Measurements from ENCODE around the gene ADA.
"Not testable (repeated sequence)": the region's sequence is repeated elsewhere in the genome, so short reads cannot be mapped to it uniquely, and the experiment has no call there.

ADA gene

GRCh38 chr20:44651684-44652423 lies at the start of gene ADA:
Gene ADA, minus strand, starts transcription at chr20:44651699. Its CDS starts 92 bp downstream, at chr20:44651607.
- Histone ChIP-seq H3K36me3 (ENCODE audit: insufficient read depth, low read length) (no peaks in the 10 kb centered on the region), H3K4me3 (ENCODE audit: low read depth, low read length) (peak within 1 kb of the TSS; percentile 81), H3K27ac (ENCODE audit: low read depth, low read length) (peak within 1 kb of the TSS; percentile 50; the same call in 1 of the 2 replicates), H2AFZ (ENCODE audit: low read length, unreplicated experiment) (peak within 1 kb of the TSS; percentile 81), H3K27me3 (ENCODE audit: insufficient read depth, low read length) (no peaks in the 10 kb centered on the region), H3K79me2 (ENCODE audit: control insufficient read depth, insufficient read depth, low read length, unreplicated experiment) (peaks cover 3% of the 10 kb centered on the region), H3K4me1 (ENCODE audit: control insufficient read depth, insufficient read depth, low read length, unreplicated experiment) (peaks cover 13% of the 10 kb centered on the region)

DNA sequence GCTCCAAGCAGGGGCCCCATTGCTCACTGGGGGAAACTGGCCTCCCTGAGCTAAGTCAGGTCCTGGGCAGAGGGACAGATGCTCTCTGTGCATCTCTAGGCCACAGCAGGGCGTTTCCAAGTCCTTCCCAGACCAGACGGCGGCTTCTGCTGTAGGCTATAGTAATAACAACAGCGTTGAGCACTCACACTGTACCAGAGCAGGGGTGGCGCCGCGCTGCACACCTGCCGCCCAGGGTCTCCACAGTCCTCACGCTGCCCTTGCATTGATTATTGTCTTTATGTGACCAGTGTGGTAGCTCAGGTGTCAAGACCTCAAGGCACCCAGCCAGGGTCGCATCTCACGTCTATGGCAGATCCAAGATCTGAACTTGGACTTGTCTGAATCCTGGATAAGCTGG lies 48.8 kb upstream of the ADA start:
- H3K4me3 ChIP-seq (ENCODE audit: low read depth, low read length), result no peak overlapping the region
- no peaks in the 10 kb centered on the region for H3K36me3 ChIP-seq (ENCODE audit: insufficient read depth, low read length)
- H3K4me1 ChIP-seq (ENCODE audit: control insufficient read depth, insufficient read depth, low read length, unreplicated experiment), result peaks cover 52% of the 10 kb centered on the region
- no peaks in the 10 kb centered on the region for H3K27me3 ChIP-seq (ENCODE audit: insufficient read depth, low read length)
- no peak overlapping the region for H2AFZ ChIP-seq (ENCODE audit: low read length, unreplicated experiment)
- no peak overlapping the region for H3K27ac ChIP-seq (ENCODE audit: low read depth, low read length)
- no peaks in the 10 kb centered on the region for H3K79me2 ChIP-seq (ENCODE audit: control insufficient read depth, insufficient read depth, low read length, unreplicated experiment)

- Histone ChIP-seq H3K79me2 (ENCODE audit: control insufficient read depth, insufficient read depth, low read length, unreplicated experiment) (no peaks in the 10 kb centered on the region), H3K4me1 (ENCODE audit: control insufficient read depth, insufficient read depth, low read length, unreplicated experiment) (peaks cover 50% of the 10 kb centered on the region), H3K4me3 (ENCODE audit: low read depth, low read length) (no peak overlapping the region), H2AFZ (ENCODE audit: low read length, unreplicated experiment) (no peak overlapping the region), H3K27ac (ENCODE audit: low read depth, low read length) (no peak overlapping the region), H3K27me3 (ENCODE audit: insufficient read depth, low read length) (no peaks in the 10 kb centered on the region), H3K36me3 (ENCODE audit: insufficient read depth, low read length) (no peaks in the 10 kb centered on the region)
Measured at GRCh38 chr20:44698351-44698750, 46.9 kb upstream of the ADA start.

GRCh38 chr20:44697041-44697440 lies 45.5 kb upstream of the ADA start:
- not testable (repeated sequence) for H3K27ac ChIP-seq (ENCODE audit: low read depth, low read length); H3K4me3 ChIP-seq (ENCODE audit: low read depth, low read length); H2AFZ ChIP-seq (ENCODE audit: low read length, unreplicated experiment); H3K27me3 ChIP-seq (ENCODE audit: insufficient read depth, low read length); H3K36me3 ChIP-seq (ENCODE audit: insufficient read depth, low read length); H3K79me2 ChIP-seq (ENCODE audit: control insufficient read depth, insufficient read depth, low read length, unreplicated experiment)
- H3K4me1 ChIP-seq (ENCODE audit: control insufficient read depth, insufficient read depth, low read length, unreplicated experiment), result peaks cover 50% of the 10 kb centered on the region

- Histone ChIP-seq H3K4me3 (ENCODE audit: low read depth, low read length) (no peak overlapping the region), H3K36me3 (ENCODE audit: insufficient read depth, low read length) (no peaks in the 10 kb centered on the region), H2AFZ (ENCODE audit: low read length, unreplicated experiment) (no peak overlapping the region), H3K4me1 (ENCODE audit: control insufficient read depth, insufficient read depth, low read length, unreplicated experiment) (peaks cover 44% of the 10 kb centered on the region), H3K27me3 (ENCODE audit: insufficient read depth, low read length) (no peaks in the 10 kb centered on the region), H3K27ac (ENCODE audit: low read depth, low read length) (0 out of 2 replicates have a peak overlapping the region, but pooled peaks have one; percentile 25), H3K79me2 (ENCODE audit: control insufficient read depth, insufficient read depth, low read length, unreplicated experiment) (no peaks in the 10 kb centered on the region)
Measured at GRCh38 chr20:44696315-44696714, 44.8 kb upstream of the ADA start.

GRCh38 chr20:44695674-44696300 lies 44.3 kb upstream of the ADA start:
- peak overlapping the region; percentile 25; the same call in 1 of the 2 replicates for H3K27ac ChIP-seq (ENCODE audit: low read depth, low read length)
- H3K79me2 ChIP-seq (ENCODE audit: control insufficient read depth, insufficient read depth, low read length, unreplicated experiment), result no peaks in the 10 kb centered on the region
- H3K4me1 ChIP-seq (ENCODE audit: control insufficient read depth, insufficient read depth, low read length, unreplicated experiment), result peaks cover 39% of the 10 kb centered on the region
- H3K4me3 ChIP-seq (ENCODE audit: low read depth, low read length), result no peak overlapping the region
- H3K36me3 ChIP-seq (ENCODE audit: insufficient read depth, low read length), result no peaks in the 10 kb centered on the region
- H3K27me3 ChIP-seq (ENCODE audit: insufficient read depth, low read length), result no peaks in the 10 kb centered on the region
- H2AFZ ChIP-seq (ENCODE audit: low read length, unreplicated experiment), result no peak overlapping the region

- H3K36me3 ChIP-seq (ENCODE audit: insufficient read depth, low read length), result no peaks in the 10 kb centered on the region
Measured at GRCh38 chr20:44695295-44695673, 43.8 kb upstream of the ADA start.

DNA sequence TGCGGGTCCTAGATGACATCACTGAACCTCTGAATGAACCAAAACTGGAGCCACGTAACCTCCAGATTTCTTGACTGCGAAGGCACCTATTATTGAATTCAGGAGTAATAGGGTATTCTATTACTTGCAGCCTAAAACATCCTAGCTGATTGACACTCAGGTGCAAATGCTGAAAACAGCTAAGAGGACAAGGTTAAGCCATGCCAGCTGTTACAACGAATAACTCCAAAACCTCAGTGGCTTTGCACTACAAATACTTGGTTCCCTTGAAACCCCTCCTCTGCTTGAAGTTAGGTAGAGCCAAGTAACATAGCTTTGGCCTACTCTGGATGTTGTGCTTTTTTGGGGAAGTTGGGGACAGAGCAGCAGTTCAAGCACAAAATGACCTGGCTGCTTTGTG lies 42.7 kb upstream of the ADA start:
- Histone ChIP-seq H3K4me3 (ENCODE audit: low read depth, low read length) (no peak overlapping the region), H3K27me3 (ENCODE audit: insufficient read depth, low read length) (no peaks in the 10 kb centered on the region), H3K27ac (ENCODE audit: low read depth, low read length) (no peak overlapping the region), H3K4me1 (ENCODE audit: control insufficient read depth, insufficient read depth, low read length, unreplicated experiment) (peaks cover 38% of the 10 kb centered on the region), H3K36me3 (ENCODE audit: insufficient read depth, low read length) (no peaks in the 10 kb centered on the region), H2AFZ (ENCODE audit: low read length, unreplicated experiment) (no peak overlapping the region), H3K79me2 (ENCODE audit: control insufficient read depth, insufficient read depth, low read length, unreplicated experiment) (no peaks in the 10 kb centered on the region)

More at GRCh38 chr20:44695295-44695673, 43.8 kb upstream of the ADA start:
- Histone ChIP-seq H2AFZ (ENCODE audit: low read length, unreplicated experiment) (no peak overlapping the region), H3K4me3 (ENCODE audit: low read depth, low read length) (no peak overlapping the region), H3K79me2 (ENCODE audit: control insufficient read depth, insufficient read depth, low read length, unreplicated experiment) (no peaks in the 10 kb centered on the region), H3K27ac (ENCODE audit: low read depth, low read length) (peak overlapping the region; percentile 25; the same call in 1 of the 2 replicates), H3K27me3 (ENCODE audit: insufficient read depth, low read length) (no peaks in the 10 kb centered on the region), H3K4me1 (ENCODE audit: control insufficient read depth, insufficient read depth, low read length, unreplicated experiment) (peaks cover 38% of the 10 kb centered on the region)

DNA sequence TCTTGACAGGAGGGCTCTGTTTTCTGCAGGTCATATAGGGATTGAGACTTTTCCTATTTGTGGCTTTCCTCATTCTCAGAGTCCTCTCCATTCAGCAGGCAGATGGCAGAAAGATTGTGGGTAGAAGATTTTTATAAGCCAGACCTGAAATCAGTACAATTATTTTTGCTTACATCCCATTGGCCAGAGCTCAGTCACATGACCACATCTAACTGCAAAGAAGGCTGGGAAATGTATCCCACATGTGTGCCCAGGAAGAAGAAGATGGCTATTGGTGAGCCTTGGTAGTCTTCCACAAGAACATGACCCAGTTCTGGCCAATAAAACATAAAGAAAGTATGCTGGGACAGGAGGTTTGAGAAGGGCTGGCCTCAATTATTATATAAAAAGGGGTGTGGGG lies 42.1 kb upstream of the ADA start:
- Histone ChIP-seq H3K36me3 (ENCODE audit: insufficient read depth, low read length) (no peaks in the 10 kb centered on the region), H3K4me3 (ENCODE audit: low read depth, low read length) (peak overlapping the region; percentile 0; the same call in 1 of the 2 replicates), H3K4me1 (ENCODE audit: control insufficient read depth, insufficient read depth, low read length, unreplicated experiment) (peaks cover 38% of the 10 kb centered on the region), H3K27me3 (ENCODE audit: insufficient read depth, low read length) (no peaks in the 10 kb centered on the region), H2AFZ (ENCODE audit: low read length, unreplicated experiment) (no peak overlapping the region), H3K27ac (ENCODE audit: low read depth, low read length) (peak overlapping the region; percentile 73), H3K79me2 (ENCODE audit: control insufficient read depth, insufficient read depth, low read length, unreplicated experiment) (no peaks in the 10 kb centered on the region)

GRCh38 chr20:44692932-44693480 lies 41.5 kb upstream of the ADA start:
- peaks cover 38% of the 10 kb centered on the region for H3K4me1 ChIP-seq (ENCODE audit: control insufficient read depth, insufficient read depth, low read length, unreplicated experiment)
- H3K4me3 ChIP-seq (ENCODE audit: low read depth, low read length), result peak overlapping the region; percentile 0; the same call in 1 of the 2 replicates
- no peaks in the 10 kb centered on the region for H3K27me3 ChIP-seq (ENCODE audit: insufficient read depth, low read length)
- peak overlapping the region; percentile 91 for H3K27ac ChIP-seq (ENCODE audit: low read depth, low read length)
- no peaks in the 10 kb centered on the region for H3K36me3 ChIP-seq (ENCODE audit: insufficient read depth, low read length)
- no peak overlapping the region for H2AFZ ChIP-seq (ENCODE audit: low read length, unreplicated experiment)
- no peaks in the 10 kb centered on the region for H3K79me2 ChIP-seq (ENCODE audit: control insufficient read depth, insufficient read depth, low read length, unreplicated experiment)

Measured in ACC112 (cell line).